NCI-H524 treated with DMSO at 0.1 percent for 48 hours (cell line): ENCODE results near the gene EEFSEC.
A peak's percentile ranks its signal among the peaks of the same experiment; 100 is the strongest.

ENCODE experiments used
- DNase-seq: peaks from one replicate; lab custom pipeline; 2025; lab: John Stamatoyannopoulos, UW

EEFSEC gene

DNA sequence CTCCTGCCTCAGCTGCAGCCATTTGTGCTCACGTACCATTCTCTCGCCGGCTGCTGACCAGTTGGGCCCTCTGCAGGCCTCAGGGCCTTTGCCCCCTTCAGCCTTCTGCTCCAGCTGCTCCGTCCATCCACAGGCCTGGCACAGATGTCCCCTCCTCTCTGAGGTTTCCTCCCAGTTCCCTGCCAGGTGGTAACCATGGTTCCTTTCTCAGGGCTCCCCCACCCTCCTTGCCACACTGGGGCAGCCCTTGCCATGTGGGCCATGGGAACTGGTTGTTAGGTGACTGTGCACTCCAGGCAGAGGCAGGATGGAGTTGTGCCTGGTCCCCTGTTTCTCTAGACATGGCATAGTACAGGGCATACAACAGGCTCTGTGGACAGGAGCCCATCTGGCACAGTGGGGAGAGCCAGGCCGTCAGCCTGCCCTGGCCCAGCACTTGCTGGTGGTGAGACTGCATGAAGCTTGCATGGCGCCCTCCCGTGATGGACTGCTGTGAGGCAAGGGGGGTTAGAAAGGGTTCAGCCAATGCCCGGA is 164.5 kb downstream of the EEFSEC start:
- peak; percentile 32 for DNase-seq

DNA sequence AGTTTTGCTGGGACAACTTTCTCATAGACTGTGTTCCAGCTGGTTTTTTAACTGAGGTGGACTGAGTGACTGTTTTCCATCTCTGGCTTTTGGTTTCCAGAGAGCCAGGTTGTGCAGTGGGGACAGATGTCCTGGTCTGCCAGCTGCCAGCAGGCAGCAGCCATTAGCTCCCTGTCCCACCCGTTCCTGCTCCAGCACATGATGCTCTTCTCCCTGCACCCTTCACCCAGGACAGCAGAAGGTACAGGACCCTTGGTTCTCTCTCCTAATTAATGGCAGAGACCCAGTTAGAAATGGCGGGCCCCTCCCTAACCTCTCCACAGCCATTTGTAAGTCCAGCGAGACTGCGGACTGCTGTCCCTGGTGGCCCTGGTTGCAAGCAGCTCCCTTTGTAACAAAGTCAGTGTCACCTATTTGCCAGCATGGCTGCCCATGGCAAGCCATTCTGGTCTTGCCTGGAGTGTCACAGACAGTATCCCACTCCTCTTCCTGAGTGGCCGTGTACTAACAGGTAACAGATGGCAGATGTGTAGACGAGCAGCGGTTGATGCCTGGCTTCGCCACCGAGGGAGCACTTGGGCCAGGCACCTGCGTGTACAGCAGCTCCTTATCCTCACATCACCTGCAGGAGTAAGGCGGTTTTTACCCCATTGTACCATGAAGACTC is 165.1 kb downstream of the EEFSEC start:
- peak; percentile 47 for DNase-seq

DNA sequence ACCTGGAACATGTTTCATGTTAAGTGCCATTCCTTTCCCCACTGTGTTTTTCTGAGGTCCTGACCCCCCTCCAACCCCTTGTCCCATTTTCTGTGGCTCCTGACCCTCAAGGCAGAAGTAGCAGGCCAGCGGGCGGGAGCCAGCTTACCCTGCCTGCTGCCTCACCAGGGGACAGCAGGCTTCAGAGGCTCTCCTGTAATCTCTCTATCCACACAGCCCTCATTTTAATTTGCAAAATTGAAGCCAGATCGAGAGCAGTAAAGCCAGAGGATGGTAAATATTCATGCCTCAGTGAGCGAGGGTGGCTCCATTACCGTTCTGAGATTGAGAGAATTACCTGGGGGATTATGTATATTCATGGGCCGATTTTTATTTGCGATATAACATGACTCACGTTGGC is 165.8 kb downstream of the EEFSEC start:
- no peak for DNase-seq

DNA sequence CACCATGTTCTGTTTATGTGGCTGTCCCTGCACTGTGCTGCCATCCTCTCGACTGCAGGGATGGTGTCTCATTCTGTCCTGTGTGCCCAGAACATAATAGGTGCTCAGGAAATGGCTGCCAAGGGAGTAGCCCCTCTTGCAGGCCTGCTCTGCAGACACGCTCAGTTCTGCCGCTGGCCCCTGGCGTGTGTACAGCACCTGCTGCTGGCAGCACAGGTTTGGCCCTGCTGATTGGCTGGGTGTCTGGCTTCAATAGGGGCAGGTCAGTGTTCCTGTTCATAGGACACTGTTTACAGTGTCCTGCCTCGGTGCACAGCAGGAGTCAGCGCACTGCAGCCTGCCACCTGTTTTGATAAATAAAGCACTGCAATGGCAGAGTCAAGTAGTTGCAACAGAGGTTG is 166.5 kb downstream of the EEFSEC start:
- no peak for DNase-seq

DNA sequence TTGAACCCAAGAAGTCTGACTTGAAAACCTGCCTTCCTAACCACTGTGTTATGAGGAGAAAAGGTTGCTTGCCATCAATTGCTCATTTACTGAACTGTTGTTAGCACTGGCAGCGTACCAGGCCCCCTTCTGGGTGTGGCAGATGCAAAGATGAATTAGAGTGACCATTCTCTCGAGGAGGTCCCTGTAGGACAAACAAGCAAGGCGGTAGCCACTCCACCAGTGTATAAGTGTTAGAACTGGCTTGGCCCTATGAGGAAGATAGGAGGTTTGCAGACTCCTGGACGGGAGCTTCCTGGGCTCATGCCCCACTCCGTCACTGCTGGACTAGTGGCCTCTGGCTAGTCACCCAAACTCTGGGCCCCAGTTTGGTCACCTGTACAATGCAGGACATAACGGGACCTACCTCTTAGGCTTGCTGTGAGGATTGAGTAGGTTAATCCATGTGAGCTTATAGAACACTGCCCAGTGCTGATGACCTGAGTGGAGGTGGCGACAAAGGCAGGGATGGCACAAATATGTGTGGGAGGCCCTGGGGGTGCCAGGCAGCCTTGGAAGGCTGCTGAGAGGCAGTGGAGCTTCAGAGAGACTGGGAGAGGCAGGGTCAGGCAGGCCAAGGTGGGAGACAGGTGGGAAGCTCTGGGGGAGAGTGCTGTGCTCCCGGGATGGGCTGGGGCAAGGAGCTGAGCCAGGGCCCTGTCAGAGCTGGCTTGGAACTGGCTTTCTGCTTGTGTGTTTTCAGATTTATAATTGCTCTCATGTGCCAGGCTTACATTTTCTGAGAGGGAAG is 167.5 kb downstream of the EEFSEC start:
- no peak for DNase-seq

DNA sequence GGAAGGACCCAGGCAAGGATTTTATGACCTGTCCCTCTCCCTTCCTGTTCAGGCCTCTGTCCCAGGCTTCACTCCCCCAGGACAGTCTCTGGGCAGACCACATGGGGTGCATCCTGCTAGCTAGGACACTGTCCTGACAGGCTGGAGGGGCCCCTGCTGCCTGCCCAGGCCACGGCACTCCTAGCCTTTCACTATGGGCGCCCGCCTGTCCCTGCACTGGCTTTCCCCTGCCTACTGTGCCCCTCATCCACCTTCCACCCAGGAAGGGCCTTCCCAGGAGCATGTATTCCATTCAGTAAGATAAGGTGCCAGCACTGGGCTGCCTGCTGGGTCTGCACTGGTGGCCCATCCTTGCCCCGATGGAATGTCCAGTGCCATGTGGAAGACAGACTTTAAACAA is 168.1 kb downstream of the EEFSEC start:
- no peak for DNase-seq

DNA sequence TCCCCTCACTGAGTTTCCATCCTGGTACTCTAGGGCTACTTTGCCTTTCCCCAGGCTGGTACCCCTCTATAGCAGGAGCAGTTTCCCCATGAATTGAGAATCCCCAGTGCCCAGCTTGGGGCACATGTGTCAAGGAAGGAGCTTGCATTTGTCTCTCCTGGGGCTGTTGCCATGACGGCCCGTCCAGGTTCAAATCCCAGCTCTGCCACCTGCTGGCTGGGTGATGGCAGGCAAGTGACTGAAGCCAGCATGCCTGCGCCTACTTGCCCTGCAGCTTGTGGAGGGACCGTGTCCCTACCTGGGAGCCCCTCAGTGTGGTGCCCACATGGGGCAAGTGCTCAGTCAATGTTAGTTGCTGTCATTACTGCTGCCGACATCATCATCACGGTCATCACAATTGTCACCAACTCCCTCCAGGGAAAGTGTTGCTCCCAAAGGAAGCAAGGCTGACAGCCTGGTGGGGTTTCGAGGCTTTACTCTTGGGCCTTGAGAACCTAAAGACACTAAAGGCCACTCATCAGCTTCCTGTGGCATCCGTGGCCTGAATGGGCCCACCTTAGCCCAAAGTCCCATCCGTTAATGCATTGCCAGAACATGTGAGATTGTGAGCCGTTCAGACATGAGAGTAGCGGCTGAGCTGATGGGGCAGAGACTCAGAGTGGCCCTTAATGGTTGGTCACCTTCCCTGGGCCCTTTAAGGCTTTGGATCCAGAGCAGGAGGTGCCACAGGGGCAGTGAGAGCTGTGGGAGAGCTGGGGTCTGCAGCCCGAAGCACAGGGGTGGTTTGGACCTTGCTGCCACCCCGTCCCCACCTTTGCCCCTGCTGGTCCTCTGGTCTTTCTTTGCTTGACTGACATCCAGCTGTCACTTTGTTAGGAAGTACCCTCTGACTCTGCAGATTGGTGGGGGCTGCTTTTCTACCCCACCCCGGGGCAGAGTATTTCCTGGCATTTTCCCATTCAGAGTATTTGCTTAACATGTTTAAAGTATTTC is 169.0 kb downstream of the EEFSEC start:
- DNase-seq = no peak

DNA sequence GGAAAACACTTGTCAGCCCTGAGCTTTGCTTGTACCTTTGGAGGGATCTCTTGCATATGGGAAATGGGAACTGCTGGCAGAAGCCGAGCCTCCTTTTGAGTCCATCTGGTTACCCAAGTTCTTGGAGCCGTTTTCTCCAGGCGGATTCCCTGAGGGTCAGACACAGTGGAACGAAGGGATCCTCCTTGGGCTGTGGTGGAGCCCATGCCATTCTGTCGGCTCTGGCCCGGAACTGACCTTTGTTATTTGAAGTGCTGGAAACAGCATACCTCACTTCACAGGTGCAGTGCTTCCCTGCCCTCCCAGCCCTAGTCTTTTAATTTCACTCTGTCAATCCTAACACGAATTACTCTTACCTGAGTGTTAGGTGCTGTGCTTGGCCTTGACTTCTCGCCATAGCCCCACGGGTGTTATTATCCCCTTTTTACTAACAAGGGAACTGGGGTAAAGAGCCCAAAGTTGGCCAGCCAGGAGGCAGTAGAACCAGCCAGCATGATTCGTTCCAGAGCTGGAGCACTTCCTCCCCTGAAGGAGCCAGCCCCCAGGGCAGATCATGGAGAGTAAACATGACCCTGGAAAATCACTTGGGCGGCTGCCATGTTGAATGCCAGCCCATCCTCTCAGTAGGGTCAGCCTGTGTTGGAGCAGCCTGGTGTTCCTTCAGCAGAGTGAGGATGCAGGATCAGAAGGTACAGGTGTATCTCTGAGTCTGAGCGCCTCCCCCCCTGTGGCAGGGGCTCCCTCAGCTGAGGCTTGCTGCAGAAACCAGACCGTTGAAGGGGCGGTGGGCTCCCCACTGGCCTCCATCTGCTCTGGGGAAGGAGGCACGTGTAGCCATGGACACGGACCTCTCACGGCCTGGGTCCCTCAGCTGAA is 170.2 kb downstream of the EEFSEC start:
- DNase-seq = no peak

DNA sequence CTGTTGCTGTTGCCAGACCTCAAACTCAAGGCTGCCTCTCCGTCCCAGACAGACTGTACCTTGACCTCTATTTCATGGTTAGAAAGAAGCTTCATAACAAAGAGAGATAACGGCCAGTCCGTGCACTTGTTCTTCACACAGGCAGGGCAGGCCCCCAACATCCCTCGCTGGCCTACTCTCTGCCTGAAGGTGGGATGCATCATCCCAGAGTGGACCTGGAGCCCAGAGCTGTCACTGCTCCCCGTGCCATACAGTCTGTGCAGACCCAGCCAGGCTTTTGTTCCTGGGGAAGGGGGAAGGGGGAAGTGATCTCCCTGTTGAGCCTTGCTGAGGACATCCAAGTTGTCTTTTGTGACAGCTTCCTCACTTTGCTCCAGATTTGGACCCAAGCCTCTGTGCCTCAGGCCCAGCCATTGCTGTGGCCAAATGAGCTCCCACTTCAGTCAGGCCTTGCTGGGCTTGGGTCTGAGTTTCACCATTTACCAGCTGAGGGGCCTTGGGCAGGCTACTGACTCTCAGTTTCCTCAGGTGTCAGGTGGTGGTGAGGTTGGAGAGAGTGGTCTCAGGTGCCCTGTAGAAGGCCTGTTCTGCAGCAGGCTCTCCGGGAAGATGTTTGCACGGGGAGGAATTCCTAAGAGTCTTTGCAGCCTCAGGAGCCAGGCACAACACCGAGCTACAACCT is 171.8 kb downstream of the EEFSEC start:
- no peak for DNase-seq

DNA sequence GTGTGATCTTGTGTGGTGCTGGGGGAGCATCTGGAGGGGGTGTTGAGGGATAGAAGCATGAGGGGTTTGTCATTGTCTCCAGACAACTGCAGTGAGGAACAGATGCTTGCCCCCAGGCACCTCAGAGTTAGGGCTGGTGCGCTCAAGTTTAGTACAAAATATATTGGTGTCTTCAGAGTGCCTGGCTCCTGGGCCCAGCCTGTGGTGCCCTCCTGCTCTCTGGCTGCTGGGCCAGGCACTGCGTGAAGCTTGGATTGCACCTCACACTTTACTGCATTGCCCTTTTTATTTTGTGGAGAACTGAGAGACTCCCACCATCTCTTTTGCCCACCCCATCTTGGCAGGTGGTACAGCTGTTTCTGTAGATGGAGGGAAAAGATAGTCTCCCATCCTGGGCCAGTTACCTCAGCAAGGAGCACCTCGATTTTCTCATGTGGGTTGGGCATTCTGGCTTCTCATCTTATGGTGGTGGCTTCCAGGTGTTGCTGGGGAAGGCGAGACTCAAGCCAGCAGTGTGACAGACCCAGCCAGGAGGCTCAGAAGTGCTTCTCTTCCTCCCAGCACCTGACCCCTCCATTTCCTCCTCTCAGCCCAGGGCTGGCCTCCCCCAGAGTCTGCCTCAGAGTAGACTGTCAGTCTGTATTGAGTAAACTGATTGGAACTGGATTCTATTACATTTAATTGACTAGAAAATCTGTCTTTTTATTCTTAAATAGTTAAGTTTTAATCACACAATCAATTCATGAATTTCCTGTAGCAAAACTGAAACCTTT is 173.0 kb downstream of the EEFSEC start:
- DNase-seq = no peak

DNA sequence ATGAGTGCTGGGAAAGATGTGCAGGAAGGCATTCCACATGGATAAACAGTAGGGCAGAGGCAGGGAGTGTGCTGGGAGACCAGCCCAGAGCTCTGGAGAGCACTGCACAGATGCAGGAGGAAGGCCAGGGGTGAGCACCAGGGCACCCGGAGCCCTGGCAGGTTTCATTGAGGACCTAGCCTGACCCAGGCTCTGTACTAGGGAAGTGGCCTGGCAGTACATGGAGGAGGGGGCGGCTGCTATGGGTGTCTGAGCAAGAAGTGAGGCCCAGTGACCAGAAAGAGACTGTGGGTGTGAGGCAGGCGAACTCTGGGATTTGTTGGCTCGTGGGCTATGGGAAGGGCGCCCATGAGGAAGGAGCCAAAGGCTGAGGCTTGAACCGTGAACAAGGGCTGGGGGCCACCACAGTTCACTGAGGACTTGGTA is 174.3 kb downstream of the EEFSEC start:
- no peak for DNase-seq

DNA sequence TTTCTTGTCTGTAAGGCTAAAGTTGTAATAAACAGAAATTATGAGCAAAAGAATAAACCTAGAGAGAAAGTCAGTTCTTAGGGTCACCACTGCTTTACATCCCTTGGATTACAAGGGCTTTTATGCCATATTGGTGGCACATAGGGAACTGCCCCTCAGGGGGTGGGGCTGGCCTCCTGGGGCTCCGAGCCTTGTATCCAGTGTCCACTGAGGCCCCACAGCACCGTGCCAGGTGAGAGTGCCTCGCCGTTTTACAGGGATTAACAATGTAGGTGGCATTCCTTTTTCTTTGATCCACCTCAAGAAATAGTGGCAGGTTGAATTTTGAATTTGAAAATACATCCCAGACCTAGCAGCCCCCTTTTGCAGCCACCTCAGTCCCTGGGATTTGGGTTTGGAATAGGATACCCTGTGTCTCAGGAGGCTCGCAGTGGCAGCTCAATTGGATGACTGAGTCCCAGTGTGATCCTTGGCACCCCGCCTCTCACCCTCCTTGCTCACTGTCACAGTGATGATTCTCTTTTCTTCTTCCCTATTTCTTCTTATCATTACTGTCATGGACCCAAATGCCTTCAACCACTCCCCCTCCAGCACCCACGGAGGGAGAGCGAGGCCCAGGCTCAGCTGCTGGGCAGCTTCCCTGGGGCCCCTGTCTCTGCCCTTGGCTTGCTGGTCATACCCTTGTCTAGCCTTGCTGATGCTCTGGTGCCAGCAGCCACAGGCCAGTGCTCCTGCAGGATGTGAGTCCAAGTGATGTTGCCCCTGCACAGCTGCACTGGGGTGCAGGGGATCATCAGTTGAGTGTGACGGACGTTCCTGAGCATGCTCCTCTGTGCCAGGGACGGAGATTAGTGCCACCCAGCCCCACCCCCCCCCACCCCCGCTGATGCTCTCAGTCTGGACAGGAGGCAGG is 175.5 kb downstream of the EEFSEC start:
- DNase-seq = no peak

DNA sequence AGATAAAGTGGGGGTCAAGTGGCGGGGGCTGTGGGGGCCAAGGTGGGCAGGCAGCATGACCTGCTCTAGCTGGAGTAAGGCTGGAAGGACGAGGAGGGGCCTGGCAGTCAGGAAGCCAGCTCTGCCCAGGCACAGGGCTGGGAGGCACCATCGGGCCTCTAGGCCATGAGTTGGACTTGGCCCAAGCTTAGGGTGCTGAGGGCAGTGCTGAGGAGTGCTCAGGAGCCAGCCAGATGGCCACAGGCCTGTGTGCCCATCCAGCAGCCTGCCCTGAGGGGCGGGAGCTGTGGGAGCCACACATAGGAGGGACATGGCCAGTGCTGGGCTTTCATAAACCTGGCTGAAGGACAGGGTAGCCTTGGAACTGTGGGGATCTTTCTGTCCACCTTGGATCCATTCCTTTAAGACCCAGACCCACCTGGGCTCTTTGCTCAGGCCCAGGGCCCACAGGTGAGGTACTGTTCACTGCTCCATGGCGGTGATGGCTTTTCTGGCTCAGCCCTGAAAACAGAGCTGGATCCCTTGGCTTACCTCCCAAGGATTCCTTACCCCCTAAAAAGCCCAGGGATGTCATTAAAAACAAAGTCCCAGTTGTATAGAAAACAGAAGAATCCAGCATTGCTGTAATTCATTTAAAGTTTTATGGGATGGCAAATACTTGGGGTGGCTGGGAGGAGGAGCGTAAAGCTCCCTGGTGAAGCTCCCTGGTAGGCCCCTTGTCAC is 176.4 kb downstream of the EEFSEC start:
- DNase-seq = no peak

DNA sequence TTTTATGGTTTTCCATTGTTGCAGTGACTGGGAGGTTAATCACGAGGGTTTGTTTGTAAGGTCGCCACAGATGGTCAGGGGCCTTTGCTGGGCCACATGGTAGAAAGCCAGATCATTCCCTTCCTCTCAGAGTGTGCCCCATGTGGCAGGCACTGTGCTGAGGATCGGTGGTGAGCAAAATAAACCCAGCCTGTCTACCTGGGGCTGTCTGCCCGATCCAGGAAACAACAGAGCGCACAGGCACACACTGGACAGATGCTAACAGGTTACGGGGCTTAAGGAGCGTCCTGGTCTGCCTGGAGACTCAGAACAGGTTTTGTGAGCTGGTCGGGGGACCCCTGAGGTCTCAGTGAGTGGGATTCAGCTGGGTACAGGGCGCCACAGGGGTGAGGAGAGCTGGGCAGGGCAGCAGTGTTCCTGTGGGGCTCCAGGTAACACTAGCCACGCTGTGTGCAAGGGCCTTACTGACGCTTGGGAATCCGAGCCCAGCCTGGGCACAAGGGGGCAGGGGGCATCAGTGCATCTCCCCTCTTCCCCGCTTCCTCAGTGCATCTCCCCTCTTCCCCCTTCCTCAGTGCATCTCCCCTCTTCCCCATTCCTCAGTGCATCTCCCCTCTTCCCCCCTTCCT is 177.0 kb downstream of the EEFSEC start:
- DNase-seq = no peak

DNA sequence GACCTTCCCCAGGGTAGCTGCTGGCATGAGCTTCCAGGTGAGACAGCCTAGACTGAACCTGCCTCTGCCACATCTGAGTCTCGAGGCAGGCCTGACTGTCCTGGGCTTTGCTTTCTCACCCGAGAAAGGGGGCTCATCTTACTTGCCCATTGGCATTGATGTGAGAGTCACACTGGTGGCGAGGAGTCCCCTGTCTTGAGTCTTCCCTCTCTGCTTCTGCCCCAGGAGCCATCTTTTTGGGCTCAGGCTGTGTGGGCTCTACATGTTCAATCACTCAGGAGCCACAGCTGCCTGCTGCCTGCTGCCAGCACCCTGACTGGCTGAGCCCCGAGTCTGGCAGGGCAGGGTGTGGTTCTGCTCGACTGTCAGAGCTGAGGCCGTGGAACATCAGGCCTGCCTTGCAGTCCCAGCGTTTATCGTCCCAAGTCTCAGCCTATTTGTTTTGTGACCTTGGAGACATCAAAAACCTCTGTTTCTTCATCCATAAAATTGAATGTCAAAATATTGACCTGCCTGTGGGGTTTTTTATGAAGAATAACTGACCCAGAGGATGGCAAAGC is 180.9 kb downstream of the EEFSEC start:
- DNase-seq = no peak

DNA sequence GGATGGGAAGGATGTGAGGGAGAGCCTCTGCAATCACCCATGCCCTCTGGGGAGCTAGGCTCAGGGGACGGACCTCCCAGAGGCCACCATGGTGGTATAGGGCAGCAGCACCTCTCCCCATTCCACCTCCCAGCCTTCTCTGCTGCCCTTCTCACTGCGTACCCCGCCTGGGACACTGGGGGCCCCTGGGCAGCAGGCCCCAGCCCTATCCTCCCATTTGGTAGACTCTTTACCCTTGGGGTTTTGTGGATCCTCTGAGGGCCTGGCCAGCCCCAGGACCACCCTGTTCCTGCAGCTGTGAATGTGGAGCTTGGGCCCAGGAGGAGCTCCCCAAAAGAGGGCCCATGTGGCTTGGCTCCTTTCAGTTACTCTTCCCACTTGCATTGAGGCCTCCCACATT is 181.5 kb downstream of the EEFSEC start:
- DNase-seq = no peak

DNA sequence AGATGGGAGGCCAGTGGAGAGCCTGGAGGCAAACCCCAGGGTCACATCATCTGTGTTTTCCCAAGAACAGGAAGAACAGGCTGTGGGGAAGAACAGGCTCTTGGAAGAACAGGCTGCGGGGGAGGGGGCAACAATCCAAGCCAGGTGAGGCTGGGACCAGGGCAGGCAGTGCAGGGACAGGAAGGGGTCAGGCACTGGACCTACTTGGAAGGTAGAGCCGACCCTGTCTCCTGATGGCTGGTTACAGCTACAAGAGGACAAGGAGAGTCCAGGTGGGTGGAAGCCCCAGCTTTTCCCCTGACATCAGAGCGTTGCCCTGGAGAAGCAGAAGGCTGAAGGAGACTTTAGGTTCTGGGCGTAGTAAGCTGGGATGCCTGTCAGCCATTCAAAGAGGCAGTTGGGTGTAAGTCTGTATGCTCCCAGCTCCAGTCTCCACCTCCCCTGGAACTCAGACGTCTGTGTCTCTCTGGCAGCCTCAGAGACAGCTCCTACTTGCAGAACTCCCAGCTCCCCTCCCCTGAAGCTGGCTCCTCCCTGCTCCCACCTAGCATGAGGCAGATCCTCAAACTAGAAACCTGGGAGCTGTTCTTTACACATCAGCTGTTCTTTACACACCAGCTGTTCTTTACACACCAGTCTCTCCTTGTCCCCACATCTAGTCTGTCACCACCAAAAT is 182.5 kb downstream of the EEFSEC start:
- DNase-seq = no peak
